Loucy (cell line): ENCODE data around the gene STAT3.

ENCODE experiments used
- H2AFZ ChIP-seq: fragments of 200-600 bp; sonication (generic); 2 replicates; pipeline ENCODE4 v1.6.0; 2016; ENCODE audit warnings: antibody characterized with exemption, mild to moderate bottlenecking, low read length, moderate library complexity
- H3F3A ChIP-seq: fragments of 200-600 bp; 2 replicates; pipeline ENCODE4 v1.6.0; 2016; ENCODE audit warnings: antibody characterized with exemption, low read depth, mild to moderate bottlenecking
- H3K27me3 ChIP-seq: fragments of 200-600 bp; sonication (generic); 2 replicates; pipeline ENCODE4 v1.6.1; 2014; ENCODE audit warnings: low read length, mild to moderate bottlenecking; ENCODE audit not compliant: insufficient read depth, poor library complexity, severe bottlenecking
- H3K36me3 ChIP-seq: fragments of 200-600 bp; sonication (generic); 2 replicates; pipeline ENCODE4 v1.6.1; 2016; ENCODE audit warnings: low read length; ENCODE audit not compliant: insufficient read depth
- H3K4me1 ChIP-seq: fragments of 200-600 bp; sonication (generic); 2 replicates; pipeline ENCODE4 v1.5.1; 2014; ENCODE audit warnings: low read length, mild to moderate bottlenecking; ENCODE audit not compliant: insufficient read depth, poor library complexity, severe bottlenecking
- H3K4me2 ChIP-seq: fragments of 200-600 bp; sonication (generic); 2 replicates; pipeline ENCODE4 v1.6.0; 2014; ENCODE audit warnings: antibody characterized with exemption, low read length, low read depth, mild to moderate bottlenecking; ENCODE audit not compliant: poor library complexity, severe bottlenecking
- H3K4me3 ChIP-seq: fragments of 200-600 bp; sonication (generic); 2 replicates; pipeline ENCODE4 v1.5.1; 2014; ENCODE audit warnings: low read length, mild to moderate bottlenecking, mixed read lengths; ENCODE audit not compliant: poor library complexity, severe bottlenecking
- H3K79me2 ChIP-seq: fragments of 200-600 bp; sonication (generic); 2 replicates; pipeline ENCODE4 v1.6.1; 2014; ENCODE audit warnings: low read length; ENCODE audit not compliant: insufficient read depth
- H3K9ac ChIP-seq: fragments of 200-600 bp; sonication (generic); 2 replicates; pipeline ENCODE4 v1.6.0; 2014; ENCODE audit warnings: mild to moderate bottlenecking, low read depth, low read length, moderate library complexity; ENCODE audit not compliant: poor library complexity, severe bottlenecking
- H3K9me2 ChIP-seq: fragments of 200-600 bp; sonication (generic); replicated peaks from 2 replicates; pipeline ENCODE4 v1.6.1; 2016; ENCODE audit warnings: low read depth, low read length, mixed read lengths
- H3K9me3 ChIP-seq: fragments of 200-600 bp; sonication (generic); 2 replicates; pipeline ENCODE4 v1.6.1; 2014; ENCODE audit warnings: mild to moderate bottlenecking, antibody characterized with exemption, low read length, low read depth; ENCODE audit not compliant: insufficient read depth
- H4K20me1 ChIP-seq: fragments of 200-600 bp; sonication (generic); 2 replicates; pipeline ENCODE4 v1.6.0; 2014; ENCODE audit warnings: antibody characterized with exemption, low read length, mild to moderate bottlenecking; ENCODE audit not compliant: insufficient read depth, poor library complexity, severe bottlenecking
- CTCF ChIP-seq: fragments of 200-600 bp; sonication (generic); conservative IDR thresholded peaks from 2 replicates; pipeline ENCODE4 v1.5.1; 2014; ENCODE audit warnings: mild to moderate bottlenecking, antibody characterized with exemption, low read length
- EZH2phosphoT487 ChIP-seq: fragments of 200-600 bp; IDR thresholded peaks from 2 replicates; pipeline ENCODE4 v1.6.1; 2018; ENCODE audit warnings: antibody characterized with exemption, mild to moderate bottlenecking, moderate library complexity, borderline replicate concordance

STAT3 gene

GRCh38 chr17:42345396-42346073 is 42.7 kb downstream of the STAT3 start:
- no peak overlapping the region for H3K4me3 ChIP-seq
- peaks cover 5% of the 10 kb centered on the region for H3K4me1 ChIP-seq
- no peak overlapping the region for H2AFZ ChIP-seq
- no peak overlapping the region for H3K4me2 ChIP-seq
- H3K27me3 ChIP-seq, result no peaks in the 10 kb centered on the region
- no peak overlapping the region for H3K9ac ChIP-seq
- peaks cover 15% of the 10 kb centered on the region; the same call in 1 of the 2 replicates for H3K79me2 ChIP-seq
- TF ChIP-seq CTCF (no peak), EZH2phosphoT487 (no peak)
- H3K9me3 ChIP-seq, result no peaks in the 10 kb centered on the region
- peaks cover 9% of the 10 kb centered on the region for H4K20me1 ChIP-seq
- peaks cover 64% of the 10 kb centered on the region for H3K36me3 ChIP-seq
- H3F3A ChIP-seq, result no peaks in the 10 kb centered on the region
- no peaks in the 10 kb centered on the region for H3K9me2 ChIP-seq

- H3K9me3 ChIP-seq, result no peaks in the 10 kb centered on the region
- TF ChIP-seq EZH2phosphoT487 (no peak), CTCF (no peak)
These were observed 45.8 kb downstream of the STAT3 start for GRCh38 chr17:42342242-42343008.

GRCh38 chr17:42341568-42341967 is 46.7 kb downstream of the STAT3 start:
- no peak overlapping the region for H3K4me2 ChIP-seq
- no peaks in the 10 kb centered on the region for H3K9me2 ChIP-seq
- no peak overlapping the region for H2AFZ ChIP-seq
- H3K79me2 ChIP-seq, result no peaks in the 10 kb centered on the region
- no peak overlapping the region for H3K9ac ChIP-seq
- peaks cover 76% of the 10 kb centered on the region for H3K36me3 ChIP-seq
- H3F3A ChIP-seq, result no peaks in the 10 kb centered on the region
- no peaks in the 10 kb centered on the region for H3K9me3 ChIP-seq
- TF ChIP-seq CTCF (no peak), EZH2phosphoT487 (no peak)
- no peaks in the 10 kb centered on the region for H4K20me1 ChIP-seq
- H3K27me3 ChIP-seq, result no peaks in the 10 kb centered on the region
- H3K4me3 ChIP-seq, result no peak overlapping the region
- no peaks in the 10 kb centered on the region for H3K4me1 ChIP-seq

More at GRCh38 chr17:42342242-42343008, 45.8 kb downstream of the STAT3 start:
- Histone ChIP-seq H3K4me3 (no peak overlapping the region), H3K4me2 (no peak overlapping the region), H3K36me3 (peaks cover 76% of the 10 kb centered on the region), H3K79me2 (no peaks in the 10 kb centered on the region), H3K27me3 (no peaks in the 10 kb centered on the region), H3K9me2 (no peaks in the 10 kb centered on the region), H3F3A (no peaks in the 10 kb centered on the region), H3K9ac (no peak overlapping the region), H3K4me1 (no peaks in the 10 kb centered on the region), H4K20me1 (no peaks in the 10 kb centered on the region), H2AFZ (no peak overlapping the region)
